Stimulated activated CD4-positive, alpha-beta T cell treated with anti-CD3 and anti-CD28 coated beads, TNF-alpha, amount 100 ng/mL, for 4 hours (primary cell): Measurements from ENCODE around the gene SPINK4.

ENCODE experiments used
- DNase-seq, 3 experiments: peaks; one replicate each; pipeline ENCODE4 v3.0.0-alpha.2; 2020; ENCODE audit warnings: low read depth in 3 of 3

SPINK4 gene

GRCh38 chr9:33291901-33292300, 51.9 kb downstream of the SPINK4 start:
- DNase-seq, result no peak

GRCh38 chr9:33293782-33294181, 53.8 kb downstream of the SPINK4 start:
- DNase-seq, result no peak

- DNase-seq, result no peak
Observed at GRCh38 chr9:33294670-33295432, 54.9 kb downstream of the SPINK4 start.

DNA sequence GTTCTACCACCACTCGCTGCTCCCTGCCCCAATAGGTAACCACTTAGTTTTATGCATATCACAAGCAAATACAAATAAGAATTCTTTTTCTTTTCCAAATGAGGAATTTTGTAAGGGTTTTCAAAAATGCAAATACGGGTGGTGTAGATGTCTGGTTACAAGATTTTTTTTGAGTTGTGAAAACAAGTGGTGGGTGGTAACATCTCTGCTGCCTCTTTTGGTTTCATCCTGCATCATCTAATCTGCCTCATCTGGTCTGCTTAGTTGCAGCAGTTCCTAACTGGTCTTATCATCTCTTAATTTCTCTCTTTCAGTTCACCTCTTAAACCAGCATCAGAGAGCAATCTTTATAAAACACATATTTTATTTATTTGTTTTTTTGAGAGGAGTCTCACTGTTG, 55.6 kb downstream of the SPINK4 start:
- DNase-seq, result no peak

DNA sequence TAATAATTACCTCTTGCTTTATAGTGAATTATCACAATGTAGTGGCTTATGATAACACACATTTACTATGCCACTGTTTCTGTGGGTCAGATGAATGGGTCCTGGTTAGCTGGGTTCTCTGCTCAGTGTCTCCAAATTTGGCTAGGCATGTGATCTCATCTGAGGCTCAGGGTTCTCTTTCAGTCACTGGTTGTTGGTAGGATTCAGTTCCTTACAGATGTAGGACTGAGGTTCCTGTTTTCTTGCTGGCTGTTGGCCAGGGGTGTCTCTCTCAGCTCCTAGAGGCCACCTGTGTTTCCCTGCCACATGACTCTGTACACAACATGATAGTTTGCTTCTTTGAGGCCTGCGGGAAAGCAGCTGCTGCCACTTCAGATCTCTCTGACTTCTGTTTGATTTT, 57.5 kb downstream of the SPINK4 start:
- DNase-seq, result no peak
